NCI-H510A treated with DMSO at 0.1 percent for 48 hours (cell line): Measurements from ENCODE around the gene SLC38A1.
"Not testable (repeated sequence)": the region's sequence is repeated elsewhere in the genome, so short reads cannot be mapped to it uniquely, and the experiment has no call there.

Experiments used
- DNase-seq: peaks from one replicate; lab custom pipeline; 2025; lab: John Stamatoyannopoulos, UW

Gene SLC38A1

GRCh38 chr12:46264057-46264456, 4.8 kb downstream of the SLC38A1 start:
- no peak for DNase-seq

- no peak for DNase-seq
These were observed 5.5 kb downstream of the SLC38A1 start for GRCh38 chr12:46263140-46264016.

GRCh38 chr12:46261646-46262045, 7.2 kb downstream of the SLC38A1 start:
- no peak for DNase-seq

GRCh38 chr12:46260913-46261476, 7.8 kb downstream of the SLC38A1 start:
- DNase-seq, result no peak

- DNase-seq, result no peak
These were observed 8.5 kb downstream of the SLC38A1 start for GRCh38 chr12:46260124-46260912.

- no peak for DNase-seq
These were observed 9.1 kb downstream of the SLC38A1 start for GRCh38 chr12:46259713-46260112.

GRCh38 chr12:46259071-46259470, 9.8 kb downstream of the SLC38A1 start:
- no peak for DNase-seq

- DNase-seq, result no peak
These were observed 10.7 kb downstream of the SLC38A1 start for GRCh38 chr12:46258129-46258528.

- DNase-seq, result no peak
These were observed 11.9 kb downstream of the SLC38A1 start for GRCh38 chr12:46256942-46257341.

GRCh38 chr12:46253544-46254162, 15.2 kb downstream of the SLC38A1 start:
- DNase-seq, result no peak

GRCh38 chr12:46251994-46252393, 16.8 kb downstream of the SLC38A1 start:
- DNase-seq, result not testable (repeated sequence)

- DNase-seq, result not testable (repeated sequence)
These were observed 18.9 kb downstream of the SLC38A1 start for GRCh38 chr12:46249960-46250359.

GRCh38 chr12:46246021-46246700, 22.7 kb downstream of the SLC38A1 start:
- no peak for DNase-seq

- DNase-seq, result no peak
These were observed 23.8 kb downstream of the SLC38A1 start for GRCh38 chr12:46244997-46245396.

- DNase-seq, result no peak
These were observed 24.4 kb downstream of the SLC38A1 start for GRCh38 chr12:46244273-46244915.

GRCh38 chr12:46242569-46242968, 26.3 kb downstream of the SLC38A1 start:
- no peak for DNase-seq

- no peak for DNase-seq
These were observed 28.4 kb downstream of the SLC38A1 start for GRCh38 chr12:46240436-46240835.

GRCh38 chr12:46238821-46239220, 30.0 kb downstream of the SLC38A1 start:
- no peak for DNase-seq

GRCh38 chr12:46237371-46238045, 31.3 kb downstream of the SLC38A1 start:
- DNase-seq, result no peak

GRCh38 chr12:46234000-46234399, 34.8 kb downstream of the SLC38A1 start:
- no peak for DNase-seq

GRCh38 chr12:46233423-46233822, 35.4 kb downstream of the SLC38A1 start:
- DNase-seq, result no peak
